ENCODE data around the gene FYCO1.

- TF ChIP-seq, protein P1, sequence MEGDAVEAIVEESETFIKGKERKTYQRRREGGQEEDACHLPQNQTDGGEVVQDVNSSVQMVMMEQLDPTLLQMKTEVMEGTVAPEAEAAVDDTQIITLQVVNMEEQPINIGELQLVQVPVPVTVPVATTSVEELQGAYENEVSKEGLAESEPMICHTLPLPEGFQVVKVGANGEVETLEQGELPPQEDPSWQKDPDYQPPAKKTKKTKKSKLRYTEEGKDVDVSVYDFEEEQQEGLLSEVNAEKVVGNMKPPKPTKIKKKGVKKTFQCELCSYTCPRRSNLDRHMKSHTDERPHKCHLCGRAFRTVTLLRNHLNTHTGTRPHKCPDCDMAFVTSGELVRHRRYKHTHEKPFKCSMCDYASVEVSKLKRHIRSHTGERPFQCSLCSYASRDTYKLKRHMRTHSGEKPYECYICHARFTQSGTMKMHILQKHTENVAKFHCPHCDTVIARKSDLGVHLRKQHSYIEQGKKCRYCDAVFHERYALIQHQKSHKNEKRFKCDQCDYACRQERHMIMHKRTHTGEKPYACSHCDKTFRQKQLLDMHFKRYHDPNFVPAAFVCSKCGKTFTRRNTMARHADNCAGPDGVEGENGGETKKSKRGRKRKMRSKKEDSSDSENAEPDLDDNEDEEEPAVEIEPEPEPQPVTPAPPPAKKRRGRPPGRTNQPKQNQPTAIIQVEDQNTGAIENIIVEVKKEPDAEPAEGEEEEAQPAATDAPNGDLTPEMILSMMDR (IDR thresholded peaks at IDR 0.05; ENCODE audit: borderline replicate concordance, extremely low read depth, low read length, poor library complexity, severe bottlenecking) = no peak
- TF ChIP-seq EZH2 (IDR thresholded peaks at IDR 0.05; ENCODE audit: borderline replicate concordance, low read depth, low read length, severe bottlenecking) = no peak
Observed at GRCh38 chr3:45978006-45978761, 17.4 kb downstream of the FYCO1 start.

Data from DND-41 (cell line).